ENCODE data around the gene ADAM17. TPM values are rescaled to one million over a fixed set of nuclear protein-coding genes. Genes with fewer than 3 reads are reported as not detected.

ADAM17 gene
- polyA plus RNA-seq, 1 donor from 2014 or later: 32.6 TPM

GRCh38 chr2:9443526-9443925 is 112.1 kb downstream of the ADAM17 start:
- Histone ChIP-seq H3K9me3 (ENCODE audit: low read length) (no peaks in the 10 kb centered on the region), H3K36me3 (ENCODE audit: insufficient read depth, low read length) (no peaks in the 10 kb centered on the region), H4K20me1 (ENCODE audit: insufficient read depth) (no peaks in the 10 kb centered on the region), H3K27ac (ENCODE audit: low read length) (no peak overlapping the region), H3K9me2 (ENCODE audit: insufficient read depth, low read length) (no peaks in the 10 kb centered on the region), H3K4me2 (ENCODE audit: low read length) (no peak overlapping the region), H3F3A (ENCODE audit: insufficient read depth, low read length, poor library complexity, severe bottlenecking) (no peaks in the 10 kb centered on the region), H3K4me3 (ENCODE audit: low read length) (no peak overlapping the region), H3K27me3 (ENCODE audit: insufficient read depth, low read depth, low read length) (no peaks in the 10 kb centered on the region), H3K79me2 (replicated peaks; ENCODE audit: insufficient read depth, low read length) (no peaks in the 10 kb centered on the region), H2AFZ (ENCODE audit: low read depth, low read length) (no peak overlapping the region), H3K9ac (ENCODE audit: low read length) (no peak overlapping the region)
- no peak for TF ChIP-seq TAF1 (IDR thresholded peaks at IDR 0.05; ENCODE audit: low read depth)
- TF ChIP-seq MXI1 (conservative IDR thresholded peaks at IDR 0.05; ENCODE audit: poor library complexity, severe bottlenecking): no peak
- no peak for TF ChIP-seq RAD21 (conservative IDR thresholded peaks at IDR 0.05)
- TF ChIP-seq EZH2 (IDR thresholded peaks at IDR 0.05; ENCODE audit: borderline replicate concordance, insufficient read depth, low read length, poor library complexity, severe bottlenecking): no peak
- no peak for TF ChIP-seq POLR2AphosphoS5 (IDR thresholded peaks at IDR 0.05)
- TF ChIP-seq, protein P1, sequence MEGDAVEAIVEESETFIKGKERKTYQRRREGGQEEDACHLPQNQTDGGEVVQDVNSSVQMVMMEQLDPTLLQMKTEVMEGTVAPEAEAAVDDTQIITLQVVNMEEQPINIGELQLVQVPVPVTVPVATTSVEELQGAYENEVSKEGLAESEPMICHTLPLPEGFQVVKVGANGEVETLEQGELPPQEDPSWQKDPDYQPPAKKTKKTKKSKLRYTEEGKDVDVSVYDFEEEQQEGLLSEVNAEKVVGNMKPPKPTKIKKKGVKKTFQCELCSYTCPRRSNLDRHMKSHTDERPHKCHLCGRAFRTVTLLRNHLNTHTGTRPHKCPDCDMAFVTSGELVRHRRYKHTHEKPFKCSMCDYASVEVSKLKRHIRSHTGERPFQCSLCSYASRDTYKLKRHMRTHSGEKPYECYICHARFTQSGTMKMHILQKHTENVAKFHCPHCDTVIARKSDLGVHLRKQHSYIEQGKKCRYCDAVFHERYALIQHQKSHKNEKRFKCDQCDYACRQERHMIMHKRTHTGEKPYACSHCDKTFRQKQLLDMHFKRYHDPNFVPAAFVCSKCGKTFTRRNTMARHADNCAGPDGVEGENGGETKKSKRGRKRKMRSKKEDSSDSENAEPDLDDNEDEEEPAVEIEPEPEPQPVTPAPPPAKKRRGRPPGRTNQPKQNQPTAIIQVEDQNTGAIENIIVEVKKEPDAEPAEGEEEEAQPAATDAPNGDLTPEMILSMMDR (IDR thresholded peaks at IDR 0.05; ENCODE audit: poor library complexity, severe bottlenecking): no peak
- no peak for TF ChIP-seq EP300 (conservative IDR thresholded peaks at IDR 0.05; ENCODE audit: poor library complexity, severe bottlenecking)
- no peak for TF ChIP-seq SMC3 (conservative IDR thresholded peaks at IDR 0.05; ENCODE audit: poor library complexity)
- TF ChIP-seq REST (IDR thresholded peaks at IDR 0.05; ENCODE audit: borderline replicate concordance): no peak

DNA sequence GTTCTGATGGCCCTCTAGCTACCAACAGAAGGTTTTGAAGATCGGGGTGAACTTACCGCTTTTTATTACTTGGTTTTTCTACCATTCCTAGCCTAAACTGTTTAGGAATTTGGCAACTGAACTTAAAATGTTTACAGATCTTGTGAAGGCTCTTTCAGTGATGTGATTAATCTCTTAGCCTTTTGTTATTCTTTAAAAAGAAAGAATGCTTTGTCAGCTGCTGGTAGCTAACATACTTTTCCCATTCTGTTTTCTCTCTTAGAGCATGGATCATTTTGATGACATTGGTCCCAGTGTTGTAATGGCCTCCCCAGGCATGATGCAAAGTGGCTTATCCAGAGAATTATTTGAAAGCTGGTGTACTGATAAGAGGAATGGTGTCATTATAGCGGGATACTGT is 114.1 kb downstream of the ADAM17 start:
- Histone ChIP-seq H3K79me2 (replicated peaks; ENCODE audit: insufficient read depth, low read length) (no peaks in the 10 kb centered on the region), H3K4me2 (ENCODE audit: low read length) (no peak overlapping the region), H3K9me2 (ENCODE audit: insufficient read depth, low read length) (no peaks in the 10 kb centered on the region), H2AFZ (ENCODE audit: low read depth, low read length) (no peak overlapping the region), H3K4me3 (ENCODE audit: low read length) (no peak overlapping the region), H3K9ac (ENCODE audit: low read length) (no peak overlapping the region), H3K27me3 (ENCODE audit: insufficient read depth, low read depth, low read length) (no peaks in the 10 kb centered on the region), H3F3A (ENCODE audit: insufficient read depth, low read length, poor library complexity, severe bottlenecking) (no peaks in the 10 kb centered on the region), H4K20me1 (ENCODE audit: insufficient read depth) (no peaks in the 10 kb centered on the region), H3K27ac (ENCODE audit: low read length) (no peak overlapping the region), H3K36me3 (ENCODE audit: insufficient read depth, low read length) (peaks cover 12% of the 10 kb centered on the region), H3K9me3 (ENCODE audit: low read length) (no peaks in the 10 kb centered on the region)
- no peak for TF ChIP-seq MXI1 (conservative IDR thresholded peaks at IDR 0.05; ENCODE audit: poor library complexity, severe bottlenecking)
- TF ChIP-seq TAF1 (IDR thresholded peaks at IDR 0.05; ENCODE audit: low read depth): no peak
- TF ChIP-seq POLR2AphosphoS5 (IDR thresholded peaks at IDR 0.05): no peak
- TF ChIP-seq EP300 (conservative IDR thresholded peaks at IDR 0.05; ENCODE audit: poor library complexity, severe bottlenecking): no peak
- no peak for TF ChIP-seq RAD21 (conservative IDR thresholded peaks at IDR 0.05)
- TF ChIP-seq SMC3 (conservative IDR thresholded peaks at IDR 0.05; ENCODE audit: poor library complexity): no peak
- TF ChIP-seq, protein P1 (IDR thresholded peaks at IDR 0.05; ENCODE audit: poor library complexity, severe bottlenecking): no peak
- TF ChIP-seq EZH2 (IDR thresholded peaks at IDR 0.05; ENCODE audit: borderline replicate concordance, insufficient read depth, low read length, poor library complexity, severe bottlenecking): no peak
- TF ChIP-seq REST (IDR thresholded peaks at IDR 0.05; ENCODE audit: borderline replicate concordance): no peak
